Skeletal muscle cell (primary cell): ENCODE measurements around the gene GPR18.

ENCODE experiments used
- DNase-seq: peaks from one replicate; pipeline ENCODE4 v3.0.0-alpha.2; 2010; ENCODE audit warnings: low read depth
- H3K4me3 ChIP-seq: 2 replicates; pipeline ENCODE4 v1.5.1; 2011; ENCODE audit warnings: low read depth, mild to moderate bottlenecking, control low read depth, low read length, moderate library complexity

GPR18 gene

DNA sequence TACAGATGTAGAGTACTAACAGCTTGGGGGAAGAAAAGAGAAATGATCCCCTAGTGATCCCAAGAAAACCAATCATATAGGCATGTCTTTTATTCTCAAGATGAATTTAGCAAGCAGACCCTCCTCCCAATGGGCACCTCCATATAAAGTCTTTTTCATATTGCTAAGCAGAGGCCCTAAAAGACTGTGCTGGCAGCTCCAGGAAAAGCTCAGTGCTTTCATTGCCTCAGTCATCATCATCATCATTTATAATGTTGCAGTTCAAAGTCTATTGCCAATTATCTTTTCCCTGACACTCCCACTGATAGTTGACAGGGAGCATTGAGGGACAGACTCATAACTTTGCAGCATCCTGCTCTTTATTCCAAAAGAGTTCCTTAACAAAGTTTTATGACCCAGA, 36.0 kb upstream of the GPR18 start:
- no peak for DNase-seq
- H3K4me3 ChIP-seq = no peak overlapping the region

DNA sequence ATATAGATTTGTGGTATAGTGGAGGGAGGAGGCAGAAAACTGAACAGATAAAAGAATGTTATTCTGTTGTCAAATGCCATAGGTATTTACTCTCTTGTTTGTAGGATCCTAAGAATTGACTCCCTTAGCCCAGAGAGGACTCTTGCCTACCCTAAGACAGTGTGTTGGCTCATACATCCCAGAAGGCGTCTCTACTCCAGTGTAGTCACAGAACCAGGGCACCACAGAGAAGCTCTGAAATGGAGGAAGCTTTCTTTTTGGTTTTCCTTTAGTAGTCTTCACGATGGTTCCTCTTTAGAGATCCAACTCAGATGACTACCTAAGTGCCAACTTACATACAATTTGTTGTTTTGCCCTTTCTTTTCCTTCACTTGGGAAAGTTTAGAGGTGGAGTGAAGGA, 35.0 kb upstream of the GPR18 start:
- DNase-seq = no peak
- no peak overlapping the region for H3K4me3 ChIP-seq

GRCh38 chr13:99290894-99291293, 32.7 kb upstream of the GPR18 start:
- DNase-seq = no peak
- no peak overlapping the region for H3K4me3 ChIP-seq

- no peak for DNase-seq
- no peak overlapping the region for H3K4me3 ChIP-seq
Observed at GRCh38 chr13:99289674-99290337, 31.6 kb upstream of the GPR18 start.

GRCh38 chr13:99289271-99289670, 31.1 kb upstream of the GPR18 start:
- no peak overlapping the region for H3K4me3 ChIP-seq
- no peak for DNase-seq

DNA sequence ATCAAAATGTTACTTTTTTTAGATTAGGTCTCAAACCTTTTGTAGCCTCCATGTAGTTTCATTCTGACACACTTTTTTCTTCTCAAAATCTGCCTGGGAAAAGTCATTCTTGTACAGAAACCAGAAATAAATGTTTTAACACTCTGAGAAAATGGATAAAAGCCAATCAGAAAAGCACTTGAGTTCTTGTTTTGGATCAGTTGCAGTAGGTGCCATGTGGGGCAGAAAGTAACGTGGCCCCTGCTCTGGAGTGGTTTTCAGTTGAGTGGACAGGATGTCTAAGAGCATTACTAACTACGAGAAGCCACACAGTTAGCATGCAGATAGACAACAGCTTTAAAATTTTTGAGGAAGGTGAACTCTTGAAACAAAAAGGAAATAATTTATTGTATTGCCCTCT, 29.9 kb upstream of the GPR18 start:
- H3K4me3 ChIP-seq = no peak overlapping the region
- no peak for DNase-seq

DNA sequence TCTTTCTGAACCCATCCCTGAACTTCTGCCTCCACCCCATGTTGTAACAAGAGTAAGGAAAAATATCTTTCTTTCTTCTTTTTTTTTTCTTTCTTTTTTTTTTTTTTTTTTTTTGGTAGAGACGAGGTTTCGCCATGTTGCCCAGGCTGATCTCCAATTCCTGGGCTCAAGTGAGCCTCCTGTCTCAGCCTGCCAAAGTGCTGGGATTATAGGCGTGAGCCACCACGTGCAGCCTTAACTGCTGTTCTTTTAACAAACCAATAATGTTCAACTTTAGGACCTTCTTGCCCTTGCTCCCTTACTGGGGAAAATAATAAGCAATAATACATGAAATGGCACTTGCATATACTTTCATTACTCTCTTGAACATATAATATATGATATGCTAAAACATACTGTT, 29.4 kb upstream of the GPR18 start:
- no peak for DNase-seq
- H3K4me3 ChIP-seq = no peak overlapping the region

DNA sequence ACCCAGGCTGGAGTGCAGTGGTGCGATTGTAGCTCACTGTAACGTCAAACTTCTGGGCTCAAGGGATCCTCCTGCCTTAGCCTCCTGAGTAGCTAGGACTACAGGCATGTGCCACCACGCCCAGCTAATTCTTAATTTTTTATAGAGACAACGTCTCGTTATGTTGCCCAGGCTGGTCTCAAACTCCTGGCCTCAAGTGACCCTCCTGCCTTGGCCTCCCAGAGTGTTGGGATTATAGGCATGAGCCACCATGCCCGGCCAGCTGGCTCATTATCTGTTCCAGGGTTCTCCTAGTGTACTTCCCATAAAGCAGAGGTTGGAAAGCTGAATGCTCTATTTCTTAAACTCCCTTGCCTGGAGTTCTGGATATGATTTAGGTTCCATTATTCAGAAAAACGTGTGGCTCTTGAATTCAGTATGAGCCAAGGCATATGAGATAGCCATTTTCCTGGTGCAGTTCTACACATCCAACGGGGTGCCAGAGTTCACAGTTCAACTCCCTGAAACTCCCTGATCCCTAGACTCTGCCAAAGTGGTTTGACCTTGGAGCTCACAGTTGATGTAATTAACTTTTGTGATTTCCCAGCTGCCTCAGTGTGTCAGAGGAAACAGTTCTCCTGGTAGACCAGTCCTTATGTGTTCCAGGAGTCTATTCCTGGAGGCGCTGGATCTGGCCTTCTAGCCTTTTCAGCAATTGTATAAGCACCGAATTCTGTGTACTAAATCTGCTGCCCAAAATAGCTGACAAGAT, 27.4 kb upstream of the GPR18 start:
- no peak for DNase-seq

GRCh38 chr13:99282264-99283231, 24.4 kb upstream of the GPR18 start:
- H3K4me3 ChIP-seq = no peak overlapping the region
- no peak for DNase-seq

More for the DNA sequence above, 27.4 kb upstream of the GPR18 start:
- H3K4me3 ChIP-seq = no peak overlapping the region

GRCh38 chr13:99281811-99282263, 23.7 kb upstream of the GPR18 start:
- H3K4me3 ChIP-seq = no peak overlapping the region
- DNase-seq = no peak

DNA sequence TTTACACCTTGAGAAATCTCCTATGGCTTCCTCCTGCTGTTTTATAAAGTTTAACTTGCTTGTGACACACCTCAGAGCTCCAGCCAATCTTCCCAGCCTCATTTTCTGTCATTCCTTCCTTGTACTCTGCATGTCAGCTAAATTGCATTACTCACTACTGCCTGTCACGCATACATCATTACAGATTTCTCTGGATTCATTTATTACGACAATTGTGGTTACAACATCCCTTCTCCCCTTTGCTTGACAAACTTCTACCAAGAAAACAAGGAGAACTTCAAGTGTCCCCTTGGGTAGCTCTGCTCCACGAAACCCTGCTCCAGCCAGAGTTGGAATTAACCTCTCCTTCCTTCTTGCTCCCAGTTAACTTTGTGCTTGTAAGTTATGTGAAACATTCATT, 22.0 kb upstream of the GPR18 start:
- no peak overlapping the region for H3K4me3 ChIP-seq
- DNase-seq = peak; percentile 27

DNA sequence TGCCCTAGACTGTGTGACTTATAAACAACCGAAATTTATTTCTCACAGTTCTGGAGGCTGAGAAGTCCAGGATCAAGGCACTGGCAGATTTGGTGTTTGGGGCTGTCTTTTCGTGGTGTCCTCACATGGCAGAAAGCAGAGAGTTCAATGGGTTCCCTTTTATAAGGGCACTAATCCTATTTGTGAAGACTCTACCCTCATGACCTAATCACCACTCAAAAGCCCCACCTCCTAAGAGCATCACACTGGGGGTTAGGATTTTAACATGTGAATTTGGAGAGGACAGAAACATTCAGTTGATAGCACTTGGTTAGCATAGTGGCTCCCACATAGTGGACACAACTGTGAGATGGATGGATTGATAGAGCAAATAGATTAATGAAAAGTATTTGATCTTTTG, 21.5 kb upstream of the GPR18 start:
- no peak overlapping the region for H3K4me3 ChIP-seq
- no peak for DNase-seq

- H3K4me3 ChIP-seq = no peak overlapping the region
- DNase-seq = no peak
Observed at GRCh38 chr13:99278843-99279242, 20.7 kb upstream of the GPR18 start.

DNA sequence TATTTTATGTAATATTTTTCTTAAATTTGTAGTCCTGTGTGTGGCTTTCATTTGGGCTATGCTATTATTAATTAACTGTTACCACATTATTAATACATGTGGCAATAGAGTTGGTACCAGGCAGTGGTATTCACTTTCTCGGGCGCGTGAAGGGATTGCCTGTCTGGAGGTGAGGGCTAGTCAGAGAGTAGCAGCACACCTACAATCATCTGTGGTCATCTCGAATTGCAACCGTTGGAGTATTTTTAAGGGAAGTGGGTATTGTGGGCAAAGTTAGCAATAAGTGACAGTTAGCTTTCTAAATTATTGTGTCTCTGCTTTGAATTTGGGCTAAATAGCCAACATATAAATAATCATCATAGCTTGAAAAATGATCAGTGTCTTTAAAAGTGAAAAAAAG, 20.0 kb upstream of the GPR18 start:
- no peak overlapping the region for H3K4me3 ChIP-seq
- no peak for DNase-seq

GRCh38 chr13:99277629-99278028, 19.4 kb upstream of the GPR18 start:
- H3K4me3 ChIP-seq = no peak overlapping the region
- DNase-seq = no peak

- DNase-seq = no peak
- H3K4me3 ChIP-seq = no peak overlapping the region
Observed at GRCh38 chr13:99276706-99277105, 18.5 kb upstream of the GPR18 start.

DNA sequence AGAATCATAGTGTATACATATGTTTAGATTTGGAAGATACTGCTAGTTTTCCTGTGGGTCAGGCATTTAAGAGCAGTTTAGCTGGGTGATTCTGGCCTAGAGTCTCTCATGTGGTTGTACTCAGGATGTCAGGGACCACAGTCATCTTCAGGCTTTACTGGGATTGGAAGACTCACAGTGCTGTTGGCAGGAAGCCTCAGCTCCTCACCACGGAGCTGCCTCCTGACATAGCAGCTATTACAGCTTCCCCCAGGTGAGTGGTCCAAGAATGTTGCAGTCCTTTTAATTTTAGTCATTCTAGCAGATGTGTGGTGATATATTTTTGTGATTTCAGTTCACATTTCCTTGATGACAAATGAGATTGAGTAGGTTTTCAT, 16.9 kb upstream of the GPR18 start:
- DNase-seq = peak; percentile 40
- H3K4me3 ChIP-seq = no peak overlapping the region

DNA sequence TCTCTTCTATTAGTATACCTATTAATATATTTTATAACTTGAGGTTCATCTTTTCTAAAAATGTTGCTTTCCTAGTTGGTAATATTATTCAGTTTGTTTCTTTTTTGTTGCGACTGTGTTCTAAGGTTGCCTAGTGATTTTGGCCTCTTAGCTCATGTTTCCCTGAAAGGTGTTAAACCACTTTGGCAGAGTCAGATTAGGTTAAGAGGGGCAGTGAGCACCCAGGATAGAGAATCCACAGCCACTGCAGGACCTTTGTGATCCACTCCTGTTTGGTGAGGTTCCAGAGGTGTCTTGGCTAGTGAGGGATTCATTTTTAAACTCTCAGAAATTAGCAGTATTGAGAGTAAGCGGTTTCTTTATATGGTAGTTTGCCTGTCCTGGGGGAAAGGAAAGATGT, 14.9 kb upstream of the GPR18 start:
- no peak overlapping the region for H3K4me3 ChIP-seq
- DNase-seq = no peak

DNA sequence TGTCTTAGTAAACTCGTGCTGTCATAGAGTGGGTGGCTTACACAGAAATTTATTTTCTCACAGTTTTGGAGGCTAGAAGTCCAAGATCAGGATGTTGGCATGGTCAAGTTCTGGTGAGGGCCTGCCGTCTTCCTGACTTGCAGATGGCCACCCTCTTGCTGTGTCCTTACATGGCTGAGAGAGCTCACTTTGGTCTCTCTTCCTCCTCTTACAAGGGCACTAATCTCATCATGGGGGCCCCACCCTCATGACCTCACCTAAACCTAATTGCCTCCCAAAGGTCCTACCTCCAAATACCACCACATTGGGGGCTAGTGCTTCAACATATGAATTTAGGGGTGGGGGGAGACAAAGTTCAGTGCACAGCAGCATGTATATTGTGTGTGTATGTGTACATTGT, 14.3 kb upstream of the GPR18 start:
- DNase-seq = no peak
- H3K4me3 ChIP-seq = no peak overlapping the region

- no peak overlapping the region for H3K4me3 ChIP-seq
- no peak for DNase-seq
Observed at GRCh38 chr13:99271249-99271648, 13.1 kb upstream of the GPR18 start.
